ENCODE data around the gene CDCA7L. TPM values are rescaled to one million over a fixed set of nuclear protein-coding genes. Genes with fewer than 3 reads are reported as not detected.

The CDCA7L gene
- total and polyA plus RNA-seq, 2 of the 4 experiments (the other 2 are of a cell fraction): 20.4 to 35.0 TPM

DNA sequence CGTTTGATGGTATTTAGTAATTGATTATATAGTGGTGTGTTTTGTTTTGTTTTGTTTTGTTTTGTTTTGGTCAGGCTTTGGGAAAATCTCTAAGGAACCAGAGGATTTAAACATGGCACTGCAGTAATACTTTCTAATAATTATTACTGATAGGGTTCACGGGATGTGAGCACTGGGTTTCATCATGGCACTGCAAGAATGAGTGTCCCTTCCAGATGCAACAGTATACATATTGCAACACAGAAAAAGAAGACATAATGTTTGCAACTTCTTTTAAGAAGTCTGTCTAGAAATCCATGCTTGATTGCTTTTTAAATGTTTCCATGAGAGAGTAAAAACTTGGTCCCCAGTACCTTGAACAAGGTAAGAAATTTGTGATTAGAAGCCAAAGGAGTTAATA lies 2.2 kb upstream of the CDCA7L start:
- ATAC-seq (ENCODE audit: low read depth): no peak
- CTCF ChIA-PET: interaction anchor here (0.6 kb wide), 1 partner anchor 9 kb away, joined by 6 read pairs; no protein-coding TSS in a partner anchor
- dilution Hi-C loops (cut with HindIII; ENCODE audit: low sequenced_read_pairs, unreplicated experiment): no loop called here

More for the DNA sequence above, 2.2 kb upstream of the CDCA7L start:
- DNase-seq: no peak
- no peak overlapping the region for H3K4me2 ChIP-seq (ENCODE audit: low read depth, low read length)
- no TSS peak for BruUV-seq (replicated peaks)
- H4K91ac ChIP-seq (ENCODE audit: insufficient read depth, low read depth, low read length): no peak overlapping the region
- H3K4ac ChIP-seq (ENCODE audit: low read depth, low read length): no peak overlapping the region
- H3K27me3 ChIP-seq (ENCODE audit: control insufficient read depth, insufficient read depth, low read length): 0 out of 2 replicates have a peak, but pooled peaks cover 2% of the 10 kb centered on the region
- no peak overlapping the region for H2BK20ac ChIP-seq (ENCODE audit: low read depth, low read length)
- intact Hi-C loops (cut with micrococcal nuclease) (no loop called here), in situ Hi-C loops (cut with MboI; ENCODE audit: low sequenced_read_pairs) (no loop called here)
- no peaks in the 10 kb centered on the region for H3K36me3 ChIP-seq (ENCODE audit: control insufficient read depth, insufficient read depth, low read length)
- H3K27ac ChIP-seq (ENCODE audit: insufficient read depth, low read length): no peak overlapping the region
- H2AK5ac ChIP-seq (ENCODE audit: low read depth, low read length): no peak overlapping the region
- no peak overlapping the region for H3K14ac ChIP-seq (replicated peaks; ENCODE audit: low read depth, low read length)
- no peaks in the 10 kb centered on the region for H3K9me1 ChIP-seq (ENCODE audit: insufficient read depth, low read length)
- no peak overlapping the region for H3K23ac ChIP-seq (ENCODE audit: low read depth, low read length)
- peaks cover 2% of the 10 kb centered on the region; the same call in 1 of the 2 replicates for H3K4me1 ChIP-seq (ENCODE audit: control insufficient read depth, insufficient read depth, low read length)
- no peak overlapping the region for H4K8ac ChIP-seq (ENCODE audit: low read depth in 2 of 2, low read length in 2 of 2)
- no peak overlapping the region for H3K18ac ChIP-seq (ENCODE audit: low read depth, low read length)
- no peak overlapping the region for H4K5ac ChIP-seq (ENCODE audit: low read depth, low read length)
- H2BK120ac ChIP-seq (ENCODE audit: low read depth, low read length): no peak overlapping the region
- H3K9ac ChIP-seq (ENCODE audit: low read depth, low read length): no peak overlapping the region
- peaks cover 4 to 8% of the 10 kb centered on the region in 2 experiments; a peak in 2 of 4 replicates for H3K79me1 ChIP-seq (ENCODE audit: low read depth in 1 of 2, low read length in 2 of 2)
- H2BK15ac ChIP-seq (ENCODE audit: low read depth, low read length): no peak overlapping the region
- H4K20me1 ChIP-seq (ENCODE audit: insufficient read depth, low read length): no peaks in the 10 kb centered on the region
- no peak overlapping the region for H2AFZ ChIP-seq (replicated peaks; ENCODE audit: low read length, poor library complexity)
- no peak overlapping the region for H2AK9ac ChIP-seq (replicated peaks; ENCODE audit: low read depth, low read length, poor library complexity)
- no CpG with 5 or more reads among the region's 2 CpGs for WGBS, 2 experiments (ENCODE audit: extremely low coverage in 2 of 2, insufficient read length in 1 of 2)
- H3K4me3 ChIP-seq (ENCODE audit: insufficient read depth, low read depth, low read length): no peak overlapping the region
- TF ChIP-seq, protein P1, sequence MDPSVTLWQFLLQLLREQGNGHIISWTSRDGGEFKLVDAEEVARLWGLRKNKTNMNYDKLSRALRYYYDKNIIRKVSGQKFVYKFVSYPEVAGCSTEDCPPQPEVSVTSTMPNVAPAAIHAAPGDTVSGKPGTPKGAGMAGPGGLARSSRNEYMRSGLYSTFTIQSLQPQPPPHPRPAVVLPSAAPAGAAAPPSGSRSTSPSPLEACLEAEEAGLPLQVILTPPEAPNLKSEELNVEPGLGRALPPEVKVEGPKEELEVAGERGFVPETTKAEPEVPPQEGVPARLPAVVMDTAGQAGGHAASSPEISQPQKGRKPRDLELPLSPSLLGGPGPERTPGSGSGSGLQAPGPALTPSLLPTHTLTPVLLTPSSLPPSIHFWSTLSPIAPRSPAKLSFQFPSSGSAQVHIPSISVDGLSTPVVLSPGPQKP (IDR thresholded peaks at IDR 0.05; ENCODE audit: borderline replicate concordance, low read depth, low read length): no peak
- no peak for TF ChIP-seq RCOR1 (IDR thresholded peaks at IDR 0.05; ENCODE audit: insufficient replicate concordance, low read length)
- H3K56ac ChIP-seq (ENCODE audit: extremely low read depth, insufficient read depth, low read length): no peak overlapping the region
- no peaks in the 10 kb centered on the region for H3K9me3 ChIP-seq (ENCODE audit: control insufficient read depth, insufficient read depth, low read length)
- no peak overlapping the region for H2BK5ac ChIP-seq (ENCODE audit: low read depth, low read length, poor library complexity, severe bottlenecking)
- POLR2A ChIA-PET (ENCODE audit: unreplicated experiment): no interaction called here
